Uterus (tissue), 4 donors: ENCODE measurements around the gene SLC41A3. TPM values are rescaled to one million over a fixed set of nuclear protein-coding genes. Genes with fewer than 3 reads are reported as not detected.

ENCODE experiments used
- DNase-seq, 2 donors: peaks; one replicate each; pipeline ENCODE4 v3.0.0-alpha.2; 2019 to 2020
- H3K27ac ChIP-seq, 2 donors: fragments of 200-600 bp; sonication (generic); 1 replicate in 1 of 2; 2 replicates in 1 of 2; pipeline ENCODE4 v1.5.1; 2016 to 2018
- H3K27me3 ChIP-seq, 2 donors: fragments of 200-600 bp; sonication (generic); one replicate each; pipeline ENCODE4 v1.5.1; 2018 to 2019; ENCODE audit warnings: control low read depth in 1 of 2
- H3K36me3 ChIP-seq, 2 donors: fragments of 200-600 bp; sonication (generic); one replicate each; pipeline ENCODE4 v1.5.1; 2019; ENCODE audit warnings: control low read depth in 1 of 2
- H3K4me1 ChIP-seq, 2 donors: fragments of 200-600 bp; sonication (generic); one replicate each; pipeline ENCODE4 v1.5.1; 2018 to 2019; ENCODE audit warnings: control low read depth in 1 of 2
- H3K4me3 ChIP-seq, 2 donors: fragments of 200-600 bp; sonication (generic); 1 replicate in 1 of 2; 2 replicates in 1 of 2; pipeline ENCODE4 v1.5.1; 2018 to 2019; ENCODE audit warnings: mild to moderate bottlenecking in 1 of 2
- H3K9me3 ChIP-seq, 2 donors: fragments of 200-600 bp; sonication (generic); one replicate each; pipeline ENCODE4 v1.5.1; 2019; ENCODE audit warnings: control low read depth in 1 of 2
- CTCF ChIP-seq, 4 experiments: fragments of 200-600 bp in 2 of 4; fragments of 450-650 bp in 2 of 4; sonication (generic) in 2 of 4; IDR thresholded peaks; one replicate each; pipeline ENCODE4 v1.5.1; 2016 to 2019; ENCODE audit warnings: antibody characterized with exemption in 4 of 4, mild to moderate bottlenecking in 2 of 4, moderate library complexity in 1 of 4
- POLR2A ChIP-seq, 2 donors: fragments of 450-650 bp; IDR thresholded peaks; one replicate each; pipeline ENCODE4 v1.6.1; 2016; ENCODE audit warnings: antibody characterized with exemption in 2 of 2, mild to moderate bottlenecking in 1 of 2, moderate library complexity in 1 of 2
- intact Hi-C: fragments of 100-400 bp; cut with DNase I; formaldehyde crosslinking; loops from one replicate; pipeline ENCODE4 v1.15.1; 2023; ENCODE audit warnings: low total_unique reads
- total RNA-seq, 4 donors: library from RNA; depleted of rRNA in 3 of 4; stranded (reverse); fragments of >200 nt in 3 of 4; gene quantifications; one replicate each; pipeline versions ENCODE4 v1.1.0 to v1.2.4, GENCODE V29; 2014 to 2023
- donor health status: DM: yes; HTN: yes; CAD: no.

SLC41A3 gene
- total RNA-seq, 4 donors from 2014 or later = 65.9 to 94.9 (median 77.4) TPM

GRCh38 chr3:126109146-126109879, 25.4 kb upstream of the SLC41A3 start:
- no peak for DNase-seq
- intact Hi-C loops = no loop called here
- Histone ChIP-seq H3K36me3 (no peaks in the 10 kb centered on the region), H3K4me1 (no peaks in the 10 kb centered on the region), H3K27ac (no peak overlapping the region), H3K9me3 (no peaks in the 10 kb centered on the region), H3K27me3 (no peaks in the 10 kb centered on the region), H3K4me3 (no peak overlapping the region)
- TF ChIP-seq CTCF (IDR thresholded peaks at IDR 0.05) = no peak
- TF ChIP-seq POLR2A (IDR thresholded peaks at IDR 0.05) = no peak

GRCh38 chr3:126108676-126109050, 24.7 kb upstream of the SLC41A3 start:
- TF ChIP-seq POLR2A (IDR thresholded peaks at IDR 0.05) = no peak
- TF ChIP-seq CTCF (IDR thresholded peaks at IDR 0.05) = no peak
- no peak overlapping the region for H3K27ac ChIP-seq
- no peak for DNase-seq
- H3K4me1 ChIP-seq = no peaks in the 10 kb centered on the region
- no peaks in the 10 kb centered on the region for H3K27me3 ChIP-seq
- no peaks in the 10 kb centered on the region for H3K36me3 ChIP-seq
- no peak overlapping the region for H3K4me3 ChIP-seq
- H3K9me3 ChIP-seq = no peaks in the 10 kb centered on the region
- intact Hi-C loops = no loop called here

GRCh38 chr3:126107957-126108675, 24.2 kb upstream of the SLC41A3 start:
- TF ChIP-seq CTCF (IDR thresholded peaks at IDR 0.05) (no peak), POLR2A (IDR thresholded peaks at IDR 0.05) (no peak)
- Histone ChIP-seq H3K9me3 (no peaks in the 10 kb centered on the region), H3K27me3 (no peaks in the 10 kb centered on the region), H3K36me3 (no peaks in the 10 kb centered on the region), H3K4me3 (no peak overlapping the region), H3K27ac (no peak overlapping the region), H3K4me1 (no peaks in the 10 kb centered on the region)
- DNase-seq = no peak
- intact Hi-C loops = no loop called here

GRCh38 chr3:126107203-126107939, 23.4 kb upstream of the SLC41A3 start:
- H3K27ac ChIP-seq = no peak overlapping the region
- H3K4me1 ChIP-seq = no peaks in the 10 kb centered on the region
- DNase-seq = no peak
- H3K36me3 ChIP-seq = no peaks in the 10 kb centered on the region
- no peaks in the 10 kb centered on the region for H3K9me3 ChIP-seq
- TF ChIP-seq CTCF (IDR thresholded peaks at IDR 0.05) = no peak
- no peak overlapping the region for H3K4me3 ChIP-seq
- no peaks in the 10 kb centered on the region for H3K27me3 ChIP-seq
- intact Hi-C loops = no loop called here
